ENCODE measurements around the gene IAPP.

The IAPP gene

GRCh38 chr12:21337453-21337852, 35.2 kb upstream of the IAPP start:
- Histone ChIP-seq H3K9me3 (ENCODE audit: control extremely low read depth in 1 of 5, control insufficient read depth in 4 of 5, insufficient read depth in 2 of 5, low read depth in 1 of 5, low read length in 4 of 5) (no peaks in the 10 kb centered on the region), H3K4me1 (ENCODE audit: control extremely low read depth in 1 of 4, control insufficient read depth in 4 of 4, insufficient read depth in 4 of 4, low read length in 3 of 4) (no peaks in the 10 kb centered on the region), H3K4me3 (ENCODE audit: control insufficient read depth in 1 of 7, extremely low read depth in 1 of 7, insufficient read depth in 4 of 7, low read depth in 2 of 7, low read length in 6 of 7) (no peak overlapping the region), H3K36me3 (ENCODE audit: control insufficient read depth in 4 of 4, insufficient read depth in 4 of 4, low read length in 3 of 4) (no peaks in the 10 kb centered on the region), H3K27me3 (replicated peaks in 2 of 5; ENCODE audit: control insufficient read depth in 4 of 5, insufficient read depth in 5 of 5, low read length in 4 of 5) (no peaks in the 10 kb centered on the region), H3K27ac (ENCODE audit: insufficient read depth in 1 of 2, low read depth in 1 of 2, low read length in 2 of 2, poor library complexity in 1 of 2, severe bottlenecking in 2 of 2) (no peak overlapping the region)
- CTCF ChIA-PET: no interaction called here
- POLR2A ChIA-PET: no interaction called here
- no peak for DNase-seq

GRCh38 chr12:21337959-21338744, 34.5 kb upstream of the IAPP start:
- no peaks in the 10 kb centered on the region for H3K27me3 ChIP-seq (replicated peaks in 2 of 5; ENCODE audit: control insufficient read depth in 4 of 5, insufficient read depth in 5 of 5, low read length in 4 of 5)
- 97% methylated on average over 6 of the region's 6 CpGs for WGBS (ENCODE audit: insufficient coverage)
- H3K9me3 ChIP-seq (ENCODE audit: control extremely low read depth in 1 of 5, control insufficient read depth in 4 of 5, insufficient read depth in 2 of 5, low read depth in 1 of 5, low read length in 4 of 5): no peaks in the 10 kb centered on the region
- no peaks in the 10 kb centered on the region for H3K4me1 ChIP-seq (ENCODE audit: control extremely low read depth in 1 of 4, control insufficient read depth in 4 of 4, insufficient read depth in 4 of 4, low read length in 3 of 4)
- CTCF ChIA-PET: no interaction called here
- POLR2A ChIA-PET: no interaction called here
- no peak overlapping the region for H3K27ac ChIP-seq (ENCODE audit: insufficient read depth in 1 of 2, low read depth in 1 of 2, low read length in 2 of 2, poor library complexity in 1 of 2, severe bottlenecking in 2 of 2)
- H3K4me3 ChIP-seq (ENCODE audit: control insufficient read depth in 1 of 7, extremely low read depth in 1 of 7, insufficient read depth in 4 of 7, low read depth in 2 of 7, low read length in 6 of 7): no peak overlapping the region
- no peak for DNase-seq
- no peaks in the 10 kb centered on the region for H3K36me3 ChIP-seq (ENCODE audit: control insufficient read depth in 4 of 4, insufficient read depth in 4 of 4, low read length in 3 of 4)

GRCh38 chr12:21339921-21340320, 32.8 kb upstream of the IAPP start:
- CTCF ChIA-PET: no interaction called here
- Histone ChIP-seq H3K4me1 (ENCODE audit: control extremely low read depth in 1 of 4, control insufficient read depth in 4 of 4, insufficient read depth in 4 of 4, low read length in 3 of 4) (no peaks in the 10 kb centered on the region), H3K27me3 (replicated peaks in 2 of 5; ENCODE audit: control insufficient read depth in 4 of 5, insufficient read depth in 5 of 5, low read length in 4 of 5) (no peaks in the 10 kb centered on the region), H3K27ac (ENCODE audit: insufficient read depth in 1 of 2, low read depth in 1 of 2, low read length in 2 of 2, poor library complexity in 1 of 2, severe bottlenecking in 2 of 2) (no peak overlapping the region), H3K36me3 (ENCODE audit: control insufficient read depth in 4 of 4, insufficient read depth in 4 of 4, low read length in 3 of 4) (no peaks in the 10 kb centered on the region), H3K4me3 (ENCODE audit: control insufficient read depth in 1 of 7, extremely low read depth in 1 of 7, insufficient read depth in 4 of 7, low read depth in 2 of 7, low read length in 6 of 7) (no peak overlapping the region), H3K9me3 (ENCODE audit: control extremely low read depth in 1 of 5, control insufficient read depth in 4 of 5, insufficient read depth in 2 of 5, low read depth in 1 of 5, low read length in 4 of 5) (no peaks in the 10 kb centered on the region)
- no peak for DNase-seq
- POLR2A ChIA-PET: no interaction called here
- WGBS (ENCODE audit: insufficient coverage): no CpG with 5 or more reads among the region's 1 CpG

- Histone ChIP-seq H3K27ac (ENCODE audit: insufficient read depth in 1 of 2, low read depth in 1 of 2, low read length in 2 of 2, poor library complexity in 1 of 2, severe bottlenecking in 2 of 2) (no peak overlapping the region), H3K9me3 (ENCODE audit: control extremely low read depth in 1 of 5, control insufficient read depth in 4 of 5, insufficient read depth in 2 of 5, low read depth in 1 of 5, low read length in 4 of 5) (no peaks in the 10 kb centered on the region), H3K4me1 (ENCODE audit: control extremely low read depth in 1 of 4, control insufficient read depth in 4 of 4, insufficient read depth in 4 of 4, low read length in 3 of 4) (no peaks in the 10 kb centered on the region), H3K4me3 (ENCODE audit: control insufficient read depth in 1 of 7, extremely low read depth in 1 of 7, insufficient read depth in 4 of 7, low read depth in 2 of 7, low read length in 6 of 7) (no peak overlapping the region), H3K36me3 (ENCODE audit: control insufficient read depth in 4 of 4, insufficient read depth in 4 of 4, low read length in 3 of 4) (no peaks in the 10 kb centered on the region), H3K27me3 (replicated peaks in 2 of 5; ENCODE audit: control insufficient read depth in 4 of 5, insufficient read depth in 5 of 5, low read length in 4 of 5) (no peaks in the 10 kb centered on the region)
- 85% methylated on average over 3 of the region's 6 CpGs for WGBS (ENCODE audit: insufficient coverage)
- DNase-seq: no peak
- ChIA-PET CTCF (no interaction called here), POLR2A (no interaction called here)
Measured at GRCh38 chr12:21340403-21340802, 32.3 kb upstream of the IAPP start.

- H3K27ac ChIP-seq (ENCODE audit: insufficient read depth in 1 of 2, low read depth in 1 of 2, low read length in 2 of 2, poor library complexity in 1 of 2, severe bottlenecking in 2 of 2): no peak overlapping the region
- no peak for DNase-seq
- H3K4me3 ChIP-seq (ENCODE audit: control insufficient read depth in 1 of 7, extremely low read depth in 1 of 7, insufficient read depth in 4 of 7, low read depth in 2 of 7, low read length in 6 of 7): no peak overlapping the region
- H3K36me3 ChIP-seq (ENCODE audit: control insufficient read depth in 4 of 4, insufficient read depth in 4 of 4, low read length in 3 of 4): no peaks in the 10 kb centered on the region
- H3K27me3 ChIP-seq (replicated peaks in 2 of 5; ENCODE audit: control insufficient read depth in 4 of 5, insufficient read depth in 5 of 5, low read length in 4 of 5): no peaks in the 10 kb centered on the region
- no peaks in the 10 kb centered on the region for H3K9me3 ChIP-seq (ENCODE audit: control extremely low read depth in 1 of 5, control insufficient read depth in 4 of 5, insufficient read depth in 2 of 5, low read depth in 1 of 5, low read length in 4 of 5)
- ChIA-PET CTCF (no interaction called here), POLR2A (no interaction called here)
- 97% methylated on average over 3 of the region's 4 CpGs for WGBS (ENCODE audit: insufficient coverage)
- no peaks in the 10 kb centered on the region for H3K4me1 ChIP-seq (ENCODE audit: control extremely low read depth in 1 of 4, control insufficient read depth in 4 of 4, insufficient read depth in 4 of 4, low read length in 3 of 4)
Measured at GRCh38 chr12:21341769-21342168, 30.9 kb upstream of the IAPP start.

- H3K9me3 ChIP-seq (ENCODE audit: control extremely low read depth in 1 of 5, control insufficient read depth in 4 of 5, insufficient read depth in 2 of 5, low read depth in 1 of 5, low read length in 4 of 5): no peaks in the 10 kb centered on the region
- H3K4me1 ChIP-seq (ENCODE audit: control extremely low read depth in 1 of 4, control insufficient read depth in 4 of 4, insufficient read depth in 4 of 4, low read length in 3 of 4): no peaks in the 10 kb centered on the region
- H3K4me3 ChIP-seq (ENCODE audit: control insufficient read depth in 1 of 7, extremely low read depth in 1 of 7, insufficient read depth in 4 of 7, low read depth in 2 of 7, low read length in 6 of 7): no peak overlapping the region
- DNase-seq: no peak
- H3K27ac ChIP-seq (ENCODE audit: insufficient read depth in 1 of 2, low read depth in 1 of 2, low read length in 2 of 2, poor library complexity in 1 of 2, severe bottlenecking in 2 of 2): no peak overlapping the region
- ChIA-PET CTCF (no interaction called here), POLR2A (no interaction called here)
- no peaks in the 10 kb centered on the region for H3K36me3 ChIP-seq (ENCODE audit: control insufficient read depth in 4 of 4, insufficient read depth in 4 of 4, low read length in 3 of 4)
- H3K27me3 ChIP-seq (replicated peaks in 2 of 5; ENCODE audit: control insufficient read depth in 4 of 5, insufficient read depth in 5 of 5, low read length in 4 of 5): no peaks in the 10 kb centered on the region
Measured at GRCh38 chr12:21343636-21344035, 29.1 kb upstream of the IAPP start.

GRCh38 chr12:21346542-21347205, 26.0 kb upstream of the IAPP start:
- Histone ChIP-seq H3K27ac (ENCODE audit: insufficient read depth in 1 of 2, low read depth in 1 of 2, low read length in 2 of 2, poor library complexity in 1 of 2, severe bottlenecking in 2 of 2) (no peak overlapping the region), H3K4me1 (ENCODE audit: control extremely low read depth in 1 of 4, control insufficient read depth in 4 of 4, insufficient read depth in 4 of 4, low read length in 3 of 4) (no peaks in the 10 kb centered on the region), H3K9me3 (ENCODE audit: control extremely low read depth in 1 of 5, control insufficient read depth in 4 of 5, insufficient read depth in 2 of 5, low read depth in 1 of 5, low read length in 4 of 5) (no peaks in the 10 kb centered on the region), H3K27me3 (replicated peaks in 2 of 5; ENCODE audit: control insufficient read depth in 4 of 5, insufficient read depth in 5 of 5, low read length in 4 of 5) (no peaks in the 10 kb centered on the region), H3K4me3 (ENCODE audit: control insufficient read depth in 1 of 7, extremely low read depth in 1 of 7, insufficient read depth in 4 of 7, low read depth in 2 of 7, low read length in 6 of 7) (no peak overlapping the region), H3K36me3 (ENCODE audit: control insufficient read depth in 4 of 4, insufficient read depth in 4 of 4, low read length in 3 of 4) (no peaks in the 10 kb centered on the region)
- POLR2A ChIA-PET: no interaction called here
- CTCF ChIA-PET: no interaction called here
- WGBS (ENCODE audit: insufficient coverage): no CpG with 5 or more reads among the region's 1 CpG
- DNase-seq: no peak

Measured in common myeloid progenitor, CD34-positive (primary cell).